ENCODE measurements around the gene DIDO1. TPM values are rescaled to one million over a fixed set of nuclear protein-coding genes. Genes with fewer than 3 reads are reported as not detected.

DIDO1 gene
- total RNA-seq, 4 donors from 2014 or later, result 24.2 to 39.3 (median 28.7) TPM

DNA sequence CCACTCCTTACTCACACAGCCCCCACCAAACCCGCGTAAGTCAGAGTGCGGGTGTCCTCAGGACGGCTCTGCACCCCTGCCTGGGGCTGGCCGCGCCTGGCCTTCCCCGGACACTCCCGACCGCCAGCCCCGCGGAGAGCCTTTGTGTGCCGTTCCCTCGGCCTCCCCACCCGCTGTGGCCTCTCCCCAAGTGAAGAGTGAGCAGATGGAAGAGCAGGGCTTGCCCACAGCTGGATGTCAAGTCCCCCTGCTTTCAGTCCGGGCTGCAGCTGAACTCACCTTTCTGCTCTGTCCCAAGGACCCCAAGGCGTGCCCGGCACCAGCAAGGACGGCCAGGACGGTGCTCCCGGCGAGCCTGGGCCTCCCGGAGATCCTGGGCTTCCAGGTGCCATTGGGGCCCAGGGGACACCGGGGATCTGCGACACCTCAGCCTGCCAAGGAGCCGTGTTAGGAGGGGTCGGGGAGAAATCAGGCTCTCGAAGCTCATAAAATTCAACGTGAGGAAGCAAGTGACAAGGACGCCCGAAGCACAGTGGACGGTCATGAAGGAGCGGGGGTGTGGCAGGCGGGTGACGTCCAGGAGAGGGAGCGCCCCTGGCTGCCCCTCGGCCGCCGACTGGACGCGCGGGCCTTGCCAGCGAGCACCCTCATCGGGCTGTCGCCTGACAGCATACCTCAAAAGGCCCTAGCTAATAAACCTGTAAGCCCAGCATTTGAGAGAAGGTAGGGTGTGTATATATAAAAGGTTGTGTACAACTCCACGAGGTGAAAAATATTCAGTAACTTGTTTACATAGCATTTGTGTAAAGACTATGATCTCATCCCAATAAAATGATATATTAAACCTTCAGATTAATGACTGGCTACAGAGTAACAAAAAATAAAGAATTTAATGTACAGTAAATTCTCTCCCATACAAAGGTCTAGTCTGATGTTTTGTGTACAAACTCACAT is 85.8 kb downstream of the DIDO1 start:
- no peaks in the 10 kb centered on the region for H3K4me1 ChIP-seq
- no peaks in the 10 kb centered on the region for H3K36me3 ChIP-seq
- no peak overlapping the region for H3K4me3 ChIP-seq
- in situ Hi-C loops (cut with MboI; ENCODE audit: low sequenced_read_pairs in 4 of 4) (no loop called here), intact Hi-C loops (cut with DNase I; ENCODE audit: low total_unique reads) (no loop called here)
- ATAC-seq (no peak), DNase-seq (no peak)
- H3K27me3 ChIP-seq, result peaks cover 12 to 16% (median 15%) of the 10 kb centered on the region in 3 donors
- no peaks in the 10 kb centered on the region for H3K9me3 ChIP-seq
- no peak overlapping the region for H3K27ac ChIP-seq
- no peak for TF ChIP-seq CTCF (IDR thresholded peaks at IDR 0.05 in 4 of 5, conservative IDR thresholded peaks at IDR 0.05 in 1 of 5)
- no peak for TF ChIP-seq POLR2A (IDR thresholded peaks at IDR 0.05)

GRCh38 chr20:62839816-62840215 is 86.5 kb downstream of the DIDO1 start:
- ATAC-seq, result no peak

DNA sequence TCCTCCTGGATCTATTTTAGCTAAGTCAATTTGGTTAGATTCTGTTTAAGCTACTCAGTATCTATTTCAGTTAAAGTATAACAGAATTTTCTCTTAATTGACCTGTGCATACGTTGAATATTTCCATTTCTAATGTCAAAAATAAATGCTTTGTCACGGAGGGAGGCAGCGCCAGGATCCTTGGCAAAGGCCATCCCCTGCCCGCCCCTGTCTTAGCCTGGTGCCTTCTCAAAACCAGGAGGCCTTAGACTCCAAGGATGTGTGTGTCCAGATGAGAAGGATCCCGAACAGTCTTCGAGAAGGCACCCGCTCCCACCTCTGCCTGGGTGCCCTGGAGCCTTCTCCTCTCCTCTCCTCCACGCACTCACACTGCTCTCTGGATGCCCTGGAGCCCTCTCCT is 87.0 kb downstream of the DIDO1 start:
- DNase-seq (no peak), ATAC-seq (no peak)
- intact Hi-C loops (cut with DNase I; ENCODE audit: low total_unique reads), result no loop called here
- no peaks in the 10 kb centered on the region for H3K9me3 ChIP-seq
- no peaks in the 10 kb centered on the region for H3K36me3 ChIP-seq
- peaks cover 20 to 25% (median 21%) of the 10 kb centered on the region in 3 donors for H3K27me3 ChIP-seq
- H3K4me3 ChIP-seq, result no peak overlapping the region
- no peak for TF ChIP-seq POLR2A (IDR thresholded peaks at IDR 0.05)
- TF ChIP-seq CTCF (IDR thresholded peaks at IDR 0.05 in 4 of 5, conservative IDR thresholded peaks at IDR 0.05 in 1 of 5), result no peak
- H3K4me1 ChIP-seq, result no peaks in the 10 kb centered on the region
- in situ Hi-C loops (cut with MboI; ENCODE audit: low sequenced_read_pairs in 4 of 4), result no loop called here
- no peak overlapping the region for H3K27ac ChIP-seq

More at GRCh38 chr20:62839816-62840215, 86.5 kb downstream of the DIDO1 start:
- DNase-seq, result no peak
- no peaks in the 10 kb centered on the region for H3K9me3 ChIP-seq
- H3K4me1 ChIP-seq, result no peaks in the 10 kb centered on the region
- H3K4me3 ChIP-seq, result no peak overlapping the region
- no peaks in the 10 kb centered on the region for H3K36me3 ChIP-seq
- H3K27me3 ChIP-seq, result peaks cover 18 to 22% (median 21%) of the 10 kb centered on the region in 3 donors
- in situ Hi-C loops (cut with MboI; ENCODE audit: low sequenced_read_pairs in 4 of 4) (no loop called here), intact Hi-C loops (cut with DNase I; ENCODE audit: low total_unique reads) (no loop called here)
- no peak for TF ChIP-seq POLR2A (IDR thresholded peaks at IDR 0.05)
- no peak for TF ChIP-seq CTCF (IDR thresholded peaks at IDR 0.05 in 4 of 5, conservative IDR thresholded peaks at IDR 0.05 in 1 of 5)
- no peak overlapping the region for H3K27ac ChIP-seq

- H3K27me3 ChIP-seq, result peaks cover 21 to 25% (median 23%) of the 10 kb centered on the region in 3 donors
- no peaks in the 10 kb centered on the region for H3K4me1 ChIP-seq
- no peak overlapping the region for H3K4me3 ChIP-seq
- no peak overlapping the region for H3K27ac ChIP-seq
- ATAC-seq (no peak), DNase-seq (no peak)
- intact Hi-C loops (cut with DNase I; ENCODE audit: low total_unique reads), result no loop called here
- H3K9me3 ChIP-seq, result no peaks in the 10 kb centered on the region
- TF ChIP-seq POLR2A (IDR thresholded peaks at IDR 0.05), result no peak
- in situ Hi-C loops (cut with MboI; ENCODE audit: low sequenced_read_pairs in 4 of 4), result no loop called here
- H3K36me3 ChIP-seq, result no peaks in the 10 kb centered on the region
These were observed 88.0 kb downstream of the DIDO1 start for GRCh38 chr20:62838128-62838891.

DNA sequence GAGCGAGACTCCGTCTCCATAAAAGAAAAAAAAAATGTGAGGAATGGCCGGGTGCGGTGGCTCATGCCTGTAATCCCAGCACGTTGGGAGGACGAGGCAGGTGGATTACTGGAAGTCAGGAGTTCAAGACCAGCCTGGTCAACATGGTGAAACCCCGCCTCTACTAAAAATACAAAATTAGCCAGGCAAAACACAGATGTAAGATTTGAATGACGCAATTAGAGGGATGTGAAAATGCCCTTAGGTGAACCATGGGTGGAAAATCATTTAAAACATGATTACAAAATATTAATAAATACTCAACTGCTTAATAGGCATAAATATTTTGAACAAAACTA is 88.5 kb downstream of the DIDO1 start:
- Histone ChIP-seq H3K36me3 (no peaks in the 10 kb centered on the region), H3K4me1 (no peaks in the 10 kb centered on the region), H3K27me3 (peaks cover 21 to 28% (median 27%) of the 10 kb centered on the region in 3 donors), H3K9me3 (no peaks in the 10 kb centered on the region), H3K4me3 (no peak overlapping the region), H3K27ac (no peak overlapping the region)
- DNase-seq (no peak), ATAC-seq (no peak)
- TF ChIP-seq CTCF (IDR thresholded peaks at IDR 0.05 in 4 of 5, conservative IDR thresholded peaks at IDR 0.05 in 1 of 5), result no peak
- TF ChIP-seq POLR2A (IDR thresholded peaks at IDR 0.05), result no peak
- in situ Hi-C loops (cut with MboI; ENCODE audit: low sequenced_read_pairs in 4 of 4) (no loop called here), intact Hi-C loops (cut with DNase I; ENCODE audit: low total_unique reads) (no loop called here)

All from gastrocnemius medialis (tissue), 4 donors.